NK-92 treated with Interleukin-12 subunit alpha and Interleukin-12 subunit beta, amount 100 ng/mL, for 24 hours (cell line): Measurements from ENCODE around the gene TPX2.

Source experiments
- DNase-seq: peaks from one replicate; lab custom pipeline; 2025; lab: John Stamatoyannopoulos, UW

The TPX2 gene

DNA sequence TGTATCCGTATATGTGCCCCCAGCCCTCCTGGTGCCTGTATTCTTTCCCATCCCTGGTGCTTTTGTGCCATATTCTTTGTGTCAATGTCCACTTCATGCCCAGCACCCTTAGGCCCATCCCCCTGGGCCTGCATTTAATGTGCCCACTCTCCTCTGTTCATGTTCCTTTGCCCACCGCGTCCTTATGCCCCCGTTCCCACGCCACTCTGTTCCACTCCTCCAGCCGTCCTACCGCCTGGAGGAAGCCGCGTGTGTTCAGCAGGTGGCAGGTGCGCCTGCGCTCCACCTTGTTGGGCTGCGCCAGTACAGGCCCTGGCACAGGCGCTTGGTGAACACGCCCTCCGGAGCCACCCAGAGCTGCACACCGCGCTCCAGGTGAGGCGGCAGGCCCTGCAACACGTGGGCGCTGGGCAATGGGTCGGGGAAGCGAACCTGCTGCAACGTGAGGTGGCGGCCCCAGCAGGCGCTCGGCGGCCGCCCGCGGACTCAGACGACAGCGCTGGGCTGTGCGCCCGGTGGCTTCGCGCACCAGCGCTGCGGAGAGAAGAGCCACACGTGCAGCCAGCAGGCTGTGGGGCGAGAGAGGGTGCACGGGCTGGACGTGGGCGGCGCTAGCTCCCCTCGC, 110.3 kb downstream of the TPX2 start:
- no peak for DNase-seq
